OCI-LY1 (cell line): Measurements from ENCODE around the gene SFTPB.

ENCODE experiments used
- CTCF ChIP-seq: fragments of 200-600 bp; sonication (generic), shearing (Covaris generic); IDR thresholded peaks from 2 replicates; pipeline ENCODE4 v1.5.1; 2017; ENCODE audit warnings: mild to moderate bottlenecking, antibody characterized with exemption, low read length, moderate library complexity, mixed read lengths
- EZH2 ChIP-seq: fragments of 200-600 bp; sonication (generic), shearing (Covaris generic); IDR thresholded peaks from 2 replicates; pipeline ENCODE4 v1.8.0; 2017; ENCODE audit warnings: borderline replicate concordance, mixed run types, mild to moderate bottlenecking, antibody characterized with exemption, low read length, moderate library complexity, mixed read lengths

GRCh38 chr2:85651097-85651496, 16.9 kb downstream of the SFTPB start:
- TF ChIP-seq CTCF (no peak), EZH2 (no peak)
